H1 (cell line): ENCODE data around the gene PPP1R27. TPM values are rescaled to one million over a fixed set of nuclear protein-coding genes. Genes with fewer than 3 reads are reported as not detected.

Experiments
- CTCF ChIA-PET: fragments of 300-600 bp; sonication (Branson Sonifier 250); formaldehyde crosslinking; loops from one replicate; lab custom pipeline; 2021; ENCODE audit not compliant: partially characterized antibody; lab: Charles Lee
- POLR2A ChIA-PET: fragments of 300-600 bp; sonication (Branson Sonifier 250); formaldehyde crosslinking; loops from one replicate; lab custom pipeline; 2021; ENCODE audit warnings: inconsistent platforms; ENCODE audit not compliant: partially characterized antibody; lab: Charles Lee
- DNase-seq, 2 experiments: peaks; one replicate each; pipeline versions ENCODE4 v3.0.0 to v3.0.0-alpha.2; 2010 to 2022; ENCODE audit warnings: low spot score in 2 of 2, low read depth in 1 of 2, mixed read lengths in 1 of 2
- FAIRE-seq: peaks from 2 replicates; lab custom pipeline; 2011; peaks lifted over from hg19 to GRCh38; lab: Jason Lieb, UNC
- H2AFZ ChIP-seq: 2 replicates; pipeline ENCODE4 v1.8.1; 2012; ENCODE audit warnings: low read length, inconsistent platforms
- H2AK5ac ChIP-seq: 2 replicates; pipeline ENCODE4 v1.6.1; 2013; ENCODE audit warnings: low read depth, low read length
- H2BK120ac ChIP-seq: replicated peaks from 2 replicates; pipeline ENCODE3; 2013; ENCODE audit warnings: low read depth, low read length, inconsistent platforms
- H2BK12ac ChIP-seq: 2 replicates; pipeline ENCODE4 v1.6.1; 2013; ENCODE audit warnings: low read depth, low read length
- H2BK15ac ChIP-seq: 2 replicates; pipeline ENCODE4 v1.6.1; 2013; ENCODE audit warnings: low read length
- H2BK20ac ChIP-seq: 2 replicates; pipeline ENCODE4 v1.6.1; 2013; ENCODE audit warnings: low read length
- H2BK5ac ChIP-seq: 2 replicates; pipeline ENCODE4 v1.6.1; 2013; ENCODE audit warnings: low read depth, low read length
- H3K14ac ChIP-seq: 2 replicates; pipeline ENCODE4 v1.6.1; 2013; ENCODE audit warnings: inconsistent platforms; ENCODE audit not compliant: insufficient read length
- H3K18ac ChIP-seq: 2 replicates; pipeline ENCODE4 v1.6.1; 2013; ENCODE audit warnings: low read length; ENCODE audit errors: extremely low read depth
- H3K23ac ChIP-seq: 2 replicates; pipeline ENCODE4 v1.6.1; 2013; ENCODE audit warnings: inconsistent platforms; ENCODE audit not compliant: insufficient read length
- H3K23me2 ChIP-seq: 2 replicates; pipeline ENCODE4 v1.6.1; 2013; ENCODE audit warnings: low read depth, low read length
- H3K27ac ChIP-seq: 2 replicates; pipeline ENCODE4 v1.6.1; 2011; ENCODE audit warnings: low read depth, low read length, inconsistent platforms
- H3K27me3 ChIP-seq, 4 experiments: replicated peaks in 1 of 4; 1 replicate in 1 of 4; 2 replicates in 3 of 4; pipeline versions ENCODE4 v1.6.1 to v1.8.1; 2011 to 2013; ENCODE audit warnings: low read length in 3 of 4, mild to moderate bottlenecking in 3 of 4, inconsistent platforms in 2 of 4, mixed read lengths in 2 of 4, moderate library complexity in 1 of 4; ENCODE audit not compliant: control insufficient read depth in 3 of 4, insufficient read depth in 3 of 4; ENCODE audit errors: extremely low read depth in 1 of 4
- H3K36me3 ChIP-seq, 4 experiments: 2 replicates each; pipeline versions ENCODE4 v1.6.1 to v1.8.1; 2011 to 2013; ENCODE audit warnings: mild to moderate bottlenecking in 4 of 4, low read length in 3 of 4, moderate library complexity in 2 of 4, control low read depth in 1 of 4, inconsistent platforms in 1 of 4; ENCODE audit not compliant: insufficient read depth in 4 of 4, control insufficient read depth in 2 of 4
- H3K4ac ChIP-seq: replicated peaks from 2 replicates; pipeline ENCODE3; 2013; ENCODE audit warnings: low read length, low read depth, mixed read lengths, inconsistent platforms; ENCODE audit not compliant: insufficient read length
- H3K4me1 ChIP-seq, 4 experiments: replicated peaks in 1 of 4; 1 replicate in 1 of 4; 2 replicates in 3 of 4; pipeline versions ENCODE4 v1.6.1 to v1.8.1; 2011 to 2013; ENCODE audit warnings: low read length in 3 of 4, inconsistent platforms in 2 of 4, mixed read lengths in 1 of 4; ENCODE audit not compliant: insufficient read depth in 4 of 4, control insufficient read depth in 3 of 4
- H3K4me2 ChIP-seq, 2 experiments: 2 replicates each; pipeline versions ENCODE4 v1.6.1 to v1.8.1; 2011 to 2013; ENCODE audit warnings: low read depth in 2 of 2, low read length in 2 of 2, control low read depth in 1 of 2, inconsistent platforms in 1 of 2, mild to moderate bottlenecking in 1 of 2; ENCODE audit not compliant: insufficient read depth in 1 of 2
- H3K4me3 ChIP-seq, 4 experiments: fragments of 200-600, 300-600 bp in 1 of 4; sonication (generic), shearing (Covaris generic), sonication (Bioruptor Twin) in 1 of 4; 2 replicates each; pipeline versions ENCODE4 v1.5.1 to v1.8.1; 2011 to 2016; ENCODE audit warnings: low read length in 4 of 4, low read depth in 3 of 4, control low read depth in 2 of 4, inconsistent platforms in 2 of 4, mild to moderate bottlenecking in 2 of 4, mixed read lengths in 1 of 4, moderate library complexity in 1 of 4; ENCODE audit not compliant: insufficient read depth in 2 of 4; ENCODE audit errors: extremely low read depth in 1 of 4
- H3K56ac ChIP-seq: replicated peaks from 2 replicates; pipeline ENCODE3; 2013; ENCODE audit warnings: low read depth, mild to moderate bottlenecking, mixed read lengths, low read length, inconsistent platforms; ENCODE audit not compliant: insufficient read length
- H3K79me1 ChIP-seq: 2 replicates; pipeline ENCODE4 v1.6.1; 2013; ENCODE audit warnings: low read depth, low read length, control low read depth
- H3K79me2 ChIP-seq, 2 experiments: 2 replicates each; pipeline versions ENCODE4 v1.6.1 to v1.8.1; 2012 to 2013; ENCODE audit warnings: low read length in 2 of 2, mild to moderate bottlenecking in 2 of 2, inconsistent platforms in 1 of 2; ENCODE audit not compliant: insufficient read depth in 2 of 2, control insufficient read depth in 1 of 2
- H3K9ac ChIP-seq, 4 experiments: replicated peaks in 1 of 4; 1 replicate in 1 of 4; 2 replicates in 3 of 4; pipeline versions ENCODE4 v1.6.1 to v1.8.1; 2011 to 2013; ENCODE audit warnings: low read depth in 3 of 4, low read length in 3 of 4, control low read depth in 2 of 4, mild to moderate bottlenecking in 2 of 4, moderate library complexity in 2 of 4, inconsistent platforms in 1 of 4; ENCODE audit errors: extremely low read depth in 1 of 4
- H3K9me3 ChIP-seq, 2 experiments: 2 replicates each; pipeline versions ENCODE4 v1.6.1 to v1.8.1; 2012 to 2013; ENCODE audit warnings: mild to moderate bottlenecking in 2 of 2, moderate library complexity in 2 of 2, control low read depth in 1 of 2, inconsistent platforms in 1 of 2, low read depth in 1 of 2, low read length in 1 of 2, mixed read lengths in 1 of 2; ENCODE audit not compliant: insufficient read depth in 2 of 2
- H4K20me1 ChIP-seq, 2 experiments: replicated peaks in 1 of 2; 2 replicates each; pipeline versions ENCODE3 to v1.8.1; 2011 to 2013; ENCODE audit warnings: inconsistent platforms in 2 of 2, low read length in 2 of 2, mild to moderate bottlenecking in 1 of 2; ENCODE audit not compliant: insufficient read depth in 2 of 2, control insufficient read depth in 1 of 2
- H4K5ac ChIP-seq: 2 replicates; pipeline ENCODE4 v1.6.1; 2013; ENCODE audit warnings: low read length, low read depth, mixed read lengths, inconsistent platforms; ENCODE audit not compliant: insufficient read length
- H4K8ac ChIP-seq: 2 replicates; pipeline ENCODE4 v1.8.0; 2013; ENCODE audit warnings: mild to moderate bottlenecking, moderate library complexity, low read length, inconsistent platforms; ENCODE audit not compliant: insufficient read depth; ENCODE audit errors: extremely low read depth
- H4K91ac ChIP-seq: replicated peaks from 2 replicates; pipeline ENCODE3; 2013; ENCODE audit warnings: low read length, mixed read lengths, inconsistent platforms; ENCODE audit not compliant: insufficient read length
- CEBPB ChIP-seq: IDR thresholded peaks from 2 replicates; pipeline ENCODE4 v1.6.1; 2012; ENCODE audit warnings: low read depth, low read length
- HDAC2 ChIP-seq, 2 experiments: fragments of 300-600 bp in 1 of 2; sonication (generic) in 1 of 2; IDR thresholded peaks; 2 replicates each; pipeline ENCODE4 v1.6.1; 2011 to 2012; ENCODE audit warnings: low read depth in 2 of 2, low read length in 2 of 2, mild to moderate bottlenecking in 2 of 2, moderate library complexity in 2 of 2, borderline replicate concordance in 1 of 2, inconsistent platforms in 1 of 2
- WGBS, 2 experiments: shearing (Covaris generic) in 1 of 2; methylation state at CpG; one replicate each; pipeline versions ENCODE4 v1.1.6 to v1.1.7; 2013 to 2015; ENCODE audit warnings: low lambda C conversion rate in 2 of 2, mixed read lengths in 2 of 2, inconsistent platforms in 1 of 2, low coverage in 1 of 2, missing lambda C conversion rate in 1 of 2; ENCODE audit not compliant: insufficient replicate concordance in 2 of 2, insufficient coverage in 1 of 2, insufficient read length in 1 of 2; ENCODE audit errors: extremely low coverage in 1 of 2, missing lambda C conversion rate in 1 of 2; 5-methylcytosine and 5-hydroxymethylcytosine counted together
- polyA plus RNA-seq, 7 experiments: library from polyadenylated mRNA; depleted of rRNA in 3 of 7; stranded (reverse) in 5 of 7; unstranded in 2 of 7; fragments of >200 nt in 5 of 7; fragments of 200-250 nt in 2 of 7; gene quantifications; 1 replicate in 5 of 7; 2 replicates in 1 of 7; 4 replicates in 1 of 7; pipeline versions ENCODE4 v1.2.1 to v1.2.3, GENCODE V29; 2011 to 2013; ENCODE audit warnings: missing spikeins in 2 of 7, mixed read lengths in 2 of 7
- total RNA-seq: library from RNA; stranded (reverse); fragmentation: NEBNext Ultra II Directional; extraction: Animal tissue kit (Norgen Biotek cat#: 25700); gene quantifications from 2 replicates; pipeline ENCODE4 v1.2.1, GENCODE V29; 2021

The PPP1R27 gene
- total and polyA plus RNA-seq, 2 of the 8 experiments (the other 6 are each of a cell fraction or from before 2014, with no cell fraction given) = 0.27 TPM; not detected in 1

- Histone ChIP-seq H2BK20ac (no peak overlapping the region), H2AFZ (no peak overlapping the region), H4K8ac (0 out of 2 replicates have a peak overlapping the region, but pooled peaks have one; percentile 9), H3K4ac (no peak overlapping the region), H3K9ac (no peak overlapping the region), H3K27me3 (no peaks in the 10 kb centered on the region), H2AK5ac (no peak overlapping the region), H3K27ac (no peak overlapping the region), H3K23me2 (no peaks in the 10 kb centered on the region), H3K79me2 (no peaks in the 10 kb centered on the region), H2BK120ac (no peak overlapping the region), H3K4me1 (peaks cover 0 to 5% (median 2%) of the 10 kb centered on the region in 4 experiments; a peak in 4 of 7 replicates), H3K23ac (no peak overlapping the region), H3K18ac (peak overlapping the region; percentile 71; the same call in 1 of the 2 replicates), H3K4me2 (no peak overlapping the region), H3K9me3 (no peaks in the 10 kb centered on the region), H2BK15ac (no peak overlapping the region), H2BK12ac (no peak overlapping the region), H4K20me1 (peaks cover 0 to 2% of the 10 kb centered on the region in 2 experiments), H4K91ac (no peak overlapping the region), H3K36me3 (no peaks in the 10 kb centered on the region), H3K14ac (no peak overlapping the region), H3K79me1 (no peaks in the 10 kb centered on the region)
- no peak for FAIRE-seq
- CTCF ChIA-PET = interaction anchor here (0.9 to 1.7 kb wide), 6 partner anchors 9 to 215 kb away, joined by 3 to 6 read pairs (median 3); no protein-coding TSS in a partner anchor
- POLR2A ChIA-PET = interaction anchor here (0.7 to 1.8 kb wide), 8 partner anchors 7 to 28 kb away, joined by 3 to 5 read pairs (median 4); partner anchors contain the start of genes MCRIP1 and PPP1R27
- no peak for TF ChIP-seq CEBPB
- no peak for TF ChIP-seq HDAC2 (IDR thresholded peaks at IDR 0.05; ENCODE audit: borderline replicate concordance in 1 of 2, low read depth in 2 of 2, low read length in 2 of 2)
- TF ChIP-seq, all 59 proteins: peak for 0
- no peak overlapping the region for H2BK5ac ChIP-seq
- H4K5ac ChIP-seq = no peak overlapping the region
- WGBS, 2 experiments = 91% methylated on average over 19 of the region's 24 CpGs; no CpG with 5 or more reads in 1 of the 2 experiments
- DNase-seq = no peak
- no peak overlapping the region for H3K4me3 ChIP-seq
- no peak overlapping the region for H3K56ac ChIP-seq
Observed at GRCh38 chr17:81814748-81815645, 19.9 kb downstream of the PPP1R27 start.
